NCI-H1048 (cell line): ENCODE results near the gene CTNND2.

Experiments
- DNase-seq: peaks from one replicate; lab custom pipeline; 2025; lab: John Stamatoyannopoulos, UW

CTNND2 gene

DNA sequence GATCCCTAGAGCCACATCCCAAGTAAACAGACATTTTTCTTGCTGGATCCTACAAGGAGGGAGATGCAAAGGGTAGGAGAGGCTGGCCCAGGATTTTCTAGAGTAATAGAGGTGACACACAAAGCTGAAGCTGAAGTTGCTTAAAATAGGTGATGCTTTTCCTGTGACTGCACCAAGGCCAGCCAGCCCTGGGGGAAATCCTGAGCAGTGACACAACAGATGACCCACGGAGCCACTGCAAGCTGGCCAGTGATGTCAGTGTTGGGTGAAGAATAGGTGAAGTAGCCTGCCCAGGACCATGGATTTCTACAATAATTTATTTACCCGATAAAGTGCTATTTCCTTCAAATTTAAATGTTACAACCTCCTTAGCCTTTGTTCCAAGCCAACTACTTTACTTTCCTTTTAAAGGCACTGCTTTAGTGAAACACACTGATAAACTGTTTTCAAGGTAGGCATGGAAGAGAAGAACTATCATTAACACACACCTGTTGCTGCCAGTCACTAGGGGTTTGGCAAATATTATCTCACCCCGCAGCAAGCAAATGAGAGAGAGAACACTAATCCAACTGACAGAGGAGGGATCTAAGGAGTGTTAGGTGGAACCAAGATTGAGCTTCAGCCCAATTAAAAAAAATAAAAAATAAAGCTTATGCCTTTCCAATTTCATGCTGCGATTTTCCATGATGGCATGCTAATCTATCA lies 123.5 kb downstream of the CTNND2 start:
- no peak for DNase-seq

DNA sequence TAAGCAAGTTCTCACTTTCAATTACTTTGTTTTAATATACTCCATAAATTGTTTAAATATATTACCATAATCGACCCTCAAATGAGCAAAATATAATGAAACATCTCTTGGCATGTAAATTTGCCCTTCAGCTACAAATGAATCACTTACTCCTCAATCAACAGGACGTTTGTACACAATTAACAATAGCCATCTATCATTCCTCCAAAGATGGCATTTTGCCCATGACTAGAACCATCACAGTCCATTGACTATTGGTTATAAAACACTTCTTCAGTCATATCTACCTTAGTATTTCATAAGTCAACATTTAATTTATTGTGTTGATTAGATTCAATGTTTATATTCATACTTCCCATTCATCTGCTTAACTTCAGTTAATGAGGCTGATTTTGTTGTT lies 127.2 kb downstream of the CTNND2 start:
- DNase-seq, result no peak

DNA sequence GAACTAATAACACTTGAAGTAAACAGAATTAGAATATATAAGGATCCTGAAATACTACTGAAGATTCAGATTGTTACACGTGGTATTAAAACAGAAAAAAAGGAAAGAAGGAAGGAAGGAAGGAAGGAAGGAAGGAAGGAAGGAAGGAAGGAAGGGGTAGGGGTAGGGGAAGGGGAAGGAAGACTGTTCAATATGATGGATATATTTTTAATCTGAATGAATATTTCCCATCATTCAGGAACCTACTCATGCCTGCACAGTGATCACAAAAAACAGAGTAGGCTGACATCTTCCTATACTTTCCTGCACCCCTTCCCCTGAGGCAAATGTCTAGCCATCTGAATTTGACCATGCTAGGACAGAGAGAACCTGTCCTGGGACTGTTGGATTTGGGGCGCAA lies 133.9 kb downstream of the CTNND2 start:
- DNase-seq, result no peak

DNA sequence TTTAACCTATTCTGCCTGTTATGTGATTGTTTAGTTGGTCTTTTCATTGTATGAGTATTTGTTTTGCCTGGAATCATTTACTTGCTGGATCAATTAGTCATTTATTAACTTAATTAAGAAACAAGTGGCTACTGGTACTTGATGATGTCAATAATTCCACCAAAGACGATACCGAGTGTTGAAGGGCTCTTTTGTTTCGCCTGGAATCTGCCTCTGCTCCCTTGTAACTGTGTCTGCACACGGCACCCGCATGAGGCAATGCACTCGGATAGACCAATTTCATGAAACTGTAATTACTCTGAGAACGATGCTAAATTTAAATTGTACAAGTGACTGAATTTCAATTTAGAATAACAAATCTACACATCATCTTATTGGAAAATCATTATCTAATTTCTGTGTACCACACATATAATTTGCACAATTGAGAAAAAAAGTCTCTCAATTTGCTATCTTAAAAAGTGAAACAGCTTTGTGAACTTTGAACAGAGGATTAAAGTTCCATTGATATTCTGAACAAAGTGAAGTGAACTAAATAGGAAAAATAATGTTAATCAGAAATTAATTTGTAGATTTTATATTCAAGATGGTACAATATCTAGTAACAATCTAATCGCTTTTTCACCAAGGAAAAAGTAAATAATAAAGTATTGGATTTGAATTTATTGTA lies 143.2 kb downstream of the CTNND2 start:
- no peak for DNase-seq

DNA sequence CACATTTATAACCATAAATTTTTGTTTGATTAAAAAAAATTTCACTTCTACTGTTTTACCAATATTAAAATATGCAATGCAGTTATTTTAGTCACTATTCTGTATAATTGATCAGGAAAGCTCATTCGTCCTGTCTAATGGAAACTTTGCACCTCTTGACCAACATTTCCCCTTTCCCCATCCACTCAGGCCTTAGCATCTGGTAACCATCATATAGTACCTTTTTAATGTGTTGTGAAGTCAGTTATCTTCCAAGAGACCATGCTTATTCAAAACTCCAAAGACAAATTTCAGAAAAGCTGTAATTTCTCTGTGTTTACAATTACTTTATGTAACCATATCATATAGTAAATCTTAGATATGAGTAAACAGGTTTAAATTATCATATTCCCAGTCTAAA lies 145.9 kb downstream of the CTNND2 start:
- no peak for DNase-seq

DNA sequence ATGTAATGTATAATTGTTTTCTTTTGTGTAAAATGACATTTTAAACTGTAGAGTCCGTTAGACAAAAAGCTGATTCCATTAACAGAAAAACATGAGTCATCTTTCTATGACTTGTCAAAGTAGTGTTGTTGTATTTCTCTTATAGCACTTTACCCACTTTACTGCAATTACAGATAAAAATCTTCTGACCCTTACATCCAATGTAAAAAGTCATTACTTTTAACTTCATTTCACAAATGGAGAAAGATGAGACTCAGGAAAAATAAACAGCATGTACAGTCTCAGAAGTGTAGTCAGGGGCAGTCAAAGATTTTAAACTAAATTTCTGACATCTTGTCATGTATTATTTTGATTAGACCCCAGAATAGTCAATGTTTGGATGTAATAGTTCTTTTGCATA lies 146.6 kb downstream of the CTNND2 start:
- no peak for DNase-seq

DNA sequence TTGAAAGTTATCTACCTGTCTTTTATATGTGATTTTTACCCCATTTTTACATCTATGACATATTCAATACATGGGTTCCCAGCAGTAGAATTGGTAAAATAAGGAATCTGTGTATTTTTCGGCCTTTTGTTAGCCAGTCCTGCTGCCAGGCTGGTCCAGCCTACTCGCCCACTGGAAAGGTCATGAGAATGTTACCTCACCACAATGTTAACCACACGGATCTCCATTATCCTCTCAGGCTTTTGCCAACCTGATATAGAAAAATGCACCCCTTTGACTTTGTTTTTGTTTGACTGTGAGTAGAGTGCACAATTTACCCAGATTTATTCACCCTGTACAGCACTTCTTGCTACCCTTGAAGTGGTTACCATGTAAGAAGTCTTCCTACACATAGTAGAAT lies 167.2 kb downstream of the CTNND2 start:
- no peak for DNase-seq

DNA sequence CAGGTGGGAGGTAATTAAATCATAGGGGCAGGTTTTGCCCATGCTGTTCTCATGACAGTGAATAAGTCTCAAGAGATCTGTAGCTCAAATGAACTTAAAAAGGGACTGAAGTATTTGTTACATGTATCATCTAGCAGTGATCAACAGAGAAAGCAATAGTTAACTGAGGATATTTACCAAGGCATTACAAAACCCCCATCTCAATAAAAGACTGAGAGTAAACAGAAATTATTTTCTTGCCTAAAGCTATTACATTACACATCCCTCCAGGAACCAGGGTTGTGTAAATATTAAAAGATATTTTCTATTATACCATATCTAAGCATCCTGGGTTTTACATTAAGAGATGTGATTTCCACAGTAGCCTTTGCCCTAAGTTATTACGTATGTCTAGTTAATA lies 169.9 kb downstream of the CTNND2 start:
- no peak for DNase-seq

DNA sequence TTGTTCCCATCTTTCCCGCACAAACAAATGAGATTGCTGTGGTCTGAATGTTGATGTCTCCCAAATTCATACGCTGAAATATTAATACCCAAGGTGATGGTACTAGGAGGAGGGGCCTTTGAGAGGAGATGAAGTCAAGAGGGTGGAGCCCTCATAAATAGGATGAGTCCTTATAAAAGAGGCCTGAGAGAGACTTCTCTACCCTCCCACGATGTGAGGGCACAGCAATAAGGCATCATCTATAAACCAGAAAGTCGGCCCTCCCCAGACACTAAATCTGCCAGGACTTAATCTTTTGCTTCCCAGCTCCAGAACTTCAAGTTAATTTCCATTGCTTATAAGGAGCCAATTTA lies 170.4 kb downstream of the CTNND2 start:
- DNase-seq, result no peak

DNA sequence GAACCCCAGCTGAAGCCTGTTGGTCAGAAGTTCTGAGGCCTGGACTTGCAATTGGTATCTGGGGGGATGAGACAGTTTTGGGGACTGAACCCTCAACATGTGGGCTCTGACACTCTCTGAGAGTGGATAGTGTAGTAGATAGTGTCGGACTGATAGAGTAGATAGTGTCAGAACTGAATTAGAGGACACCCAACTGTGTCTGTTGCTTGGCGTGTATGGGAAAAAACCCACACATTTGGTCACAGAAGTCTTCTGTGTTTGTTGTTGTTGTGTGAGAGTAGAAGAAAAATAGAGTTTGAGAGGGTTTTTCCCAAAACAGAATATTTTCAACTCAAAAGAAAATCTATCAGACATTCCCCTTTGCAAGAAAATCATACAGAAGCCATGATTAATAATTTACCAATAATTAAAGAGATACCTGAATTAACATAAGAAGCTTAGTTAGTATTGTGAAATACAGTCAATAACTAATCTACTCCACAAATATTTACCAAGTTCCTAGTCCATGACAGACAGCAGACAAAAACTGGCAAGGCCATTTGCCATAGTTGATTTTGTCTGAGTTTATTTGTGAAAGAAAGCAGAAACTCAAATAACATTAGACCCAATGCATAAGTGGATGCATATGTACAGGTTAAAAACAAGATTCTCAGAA lies 170.9 kb downstream of the CTNND2 start:
- no peak for DNase-seq

DNA sequence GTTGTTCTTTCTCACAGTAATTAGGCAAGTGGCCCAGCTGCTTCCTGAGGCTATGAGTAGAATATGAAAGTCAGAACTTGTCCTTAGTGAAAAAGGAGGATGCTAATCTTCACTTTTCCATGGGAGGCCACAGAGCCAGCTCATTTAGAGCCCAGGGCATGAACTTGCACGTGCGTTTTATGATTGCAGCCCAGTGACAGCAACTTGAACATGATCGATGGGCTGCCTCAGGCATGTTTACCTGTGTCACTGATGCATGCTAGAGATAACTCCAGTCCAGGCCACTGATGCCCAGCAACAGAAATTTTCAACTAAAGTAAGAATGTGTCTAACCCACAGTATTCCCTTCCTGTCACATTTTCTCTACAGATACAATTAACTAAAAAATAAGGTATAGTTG lies 179.3 kb downstream of the CTNND2 start:
- DNase-seq, result no peak

DNA sequence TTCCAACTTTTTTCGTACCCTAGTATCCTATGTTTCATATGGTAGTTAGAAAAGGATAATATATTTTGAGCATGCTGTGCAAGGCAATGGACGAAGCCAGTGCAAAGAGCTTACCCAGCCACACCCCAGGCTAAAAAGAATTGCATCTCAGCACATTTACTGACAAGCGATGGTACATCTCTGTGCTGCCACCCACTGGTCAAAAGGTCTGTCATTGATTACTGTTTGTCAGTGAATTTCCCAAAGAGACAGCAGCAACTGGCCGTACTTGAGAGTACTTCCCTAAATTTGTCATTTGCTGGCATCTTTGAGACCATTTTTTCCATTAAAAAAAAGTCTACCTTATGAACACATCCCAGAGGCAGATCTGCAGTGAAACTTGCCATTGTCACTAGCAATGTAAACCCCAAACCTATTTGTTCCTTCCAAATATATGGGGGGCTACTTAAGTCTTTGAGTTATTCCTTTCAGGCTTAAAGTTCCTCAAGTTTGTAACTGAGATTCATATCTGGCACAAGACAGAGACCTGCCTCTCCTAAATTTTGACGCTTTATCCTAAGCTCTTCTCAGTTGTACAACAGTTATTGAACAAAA lies 184.3 kb downstream of the CTNND2 start:
- DNase-seq, result peak; percentile 6

DNA sequence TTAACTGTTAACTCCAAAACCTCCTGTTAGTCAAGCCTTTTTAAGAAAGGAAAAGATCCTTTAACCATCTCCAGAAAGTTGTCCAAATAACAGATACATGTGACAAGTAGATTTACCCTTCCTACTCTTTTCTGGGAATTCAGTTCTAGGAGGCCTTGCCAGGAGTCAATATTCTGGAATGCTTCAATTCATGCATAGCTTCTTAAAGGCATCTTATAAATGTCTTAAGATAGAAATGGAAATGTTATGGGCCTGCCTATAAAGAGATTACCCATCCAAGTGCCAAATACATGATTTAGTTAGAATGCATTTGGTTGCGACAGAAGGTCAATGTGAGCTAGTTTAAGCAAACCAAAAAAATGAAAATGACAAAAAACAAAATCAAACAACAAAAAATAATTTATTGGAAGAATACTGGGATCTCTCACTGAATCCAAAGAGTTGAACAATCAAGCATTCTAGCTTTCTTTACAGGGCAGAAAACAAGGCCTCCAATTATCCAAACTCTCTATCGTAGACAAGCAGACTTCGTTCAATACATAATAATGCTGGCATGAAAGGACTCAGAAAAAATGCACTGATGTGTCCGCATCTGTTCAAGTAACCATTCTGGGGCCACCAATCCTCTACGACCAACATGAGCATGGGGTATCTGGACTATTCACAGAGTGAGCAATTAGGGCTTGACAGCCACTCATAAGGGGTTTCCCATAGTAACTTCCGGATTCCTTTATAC lies 188.6 kb downstream of the CTNND2 start:
- DNase-seq, result no peak

DNA sequence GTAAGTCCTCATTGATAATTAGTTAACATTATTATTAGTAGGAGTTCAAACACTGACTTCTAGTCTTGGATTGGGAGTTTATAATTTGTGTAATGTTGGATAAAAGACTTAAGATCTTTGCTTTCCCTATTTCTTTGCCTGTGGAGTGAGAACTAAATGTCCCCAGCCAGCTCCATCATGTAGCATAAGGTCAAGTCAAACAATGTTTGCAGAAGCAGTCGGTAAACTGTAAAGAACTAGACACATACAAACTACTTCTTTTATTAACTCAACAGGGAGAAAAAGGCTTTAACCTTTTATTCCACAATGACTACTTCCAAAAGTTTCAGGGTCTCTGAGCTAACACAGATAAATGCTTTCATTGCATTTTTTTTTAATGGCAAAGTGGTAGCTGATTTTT lies 192.3 kb downstream of the CTNND2 start:
- DNase-seq, result no peak

DNA sequence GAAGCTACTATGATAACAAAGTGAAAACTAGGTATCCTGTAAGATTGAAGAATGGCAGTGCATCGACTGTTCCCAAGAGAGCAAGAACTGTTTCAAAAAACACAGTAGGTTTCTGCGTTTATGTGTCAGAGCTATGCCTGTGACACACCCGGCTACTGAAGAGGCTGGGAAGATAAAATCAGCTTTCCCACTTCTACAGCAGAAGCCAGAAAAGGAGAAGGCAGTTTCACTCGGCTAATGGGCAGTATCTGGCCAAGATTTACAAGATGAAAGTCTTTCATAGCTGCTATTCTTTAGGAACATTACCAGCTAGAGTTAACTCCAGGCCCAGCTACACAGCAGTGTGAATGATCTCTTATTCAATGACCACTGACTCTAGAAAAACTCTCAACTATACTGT lies 195.2 kb downstream of the CTNND2 start:
- DNase-seq, result no peak

DNA sequence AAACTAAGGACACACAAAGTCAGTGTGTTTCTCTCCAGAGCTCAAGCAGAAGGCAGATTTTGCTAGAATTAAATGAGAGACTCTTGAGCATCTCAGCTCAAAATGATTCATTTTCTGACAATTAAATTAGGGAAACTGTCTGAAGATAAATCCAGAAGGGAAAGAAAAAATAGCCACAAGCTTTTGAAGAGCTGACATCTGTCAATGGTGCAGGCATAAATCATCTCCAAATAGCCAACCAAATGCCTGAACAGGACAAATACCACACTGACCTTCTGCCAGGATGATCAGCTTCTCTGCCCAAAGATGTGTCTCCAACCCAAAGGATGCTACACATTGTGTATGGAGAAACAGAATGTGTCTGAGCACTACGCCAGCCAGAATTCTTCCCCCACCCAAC lies 199.3 kb downstream of the CTNND2 start:
- no peak for DNase-seq

DNA sequence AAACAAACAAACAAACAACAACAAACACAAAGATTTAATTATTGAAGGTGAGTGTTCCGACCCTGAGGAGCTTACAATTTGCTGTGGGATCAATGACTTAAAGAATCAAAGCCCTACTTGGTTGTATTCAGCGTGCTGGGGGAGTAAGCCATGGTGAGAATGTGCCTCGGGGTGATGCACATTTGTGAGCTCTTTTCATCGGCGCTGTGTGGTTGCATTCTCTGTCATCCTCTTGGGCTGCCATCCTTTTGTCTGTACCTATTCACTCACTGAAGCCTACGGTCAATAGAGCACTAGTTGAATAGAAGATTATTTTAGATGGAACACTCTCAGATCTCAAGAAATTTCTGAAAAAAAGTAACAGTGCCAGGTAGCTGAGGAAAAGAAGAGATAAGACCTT lies 203.9 kb downstream of the CTNND2 start:
- DNase-seq, result no peak

DNA sequence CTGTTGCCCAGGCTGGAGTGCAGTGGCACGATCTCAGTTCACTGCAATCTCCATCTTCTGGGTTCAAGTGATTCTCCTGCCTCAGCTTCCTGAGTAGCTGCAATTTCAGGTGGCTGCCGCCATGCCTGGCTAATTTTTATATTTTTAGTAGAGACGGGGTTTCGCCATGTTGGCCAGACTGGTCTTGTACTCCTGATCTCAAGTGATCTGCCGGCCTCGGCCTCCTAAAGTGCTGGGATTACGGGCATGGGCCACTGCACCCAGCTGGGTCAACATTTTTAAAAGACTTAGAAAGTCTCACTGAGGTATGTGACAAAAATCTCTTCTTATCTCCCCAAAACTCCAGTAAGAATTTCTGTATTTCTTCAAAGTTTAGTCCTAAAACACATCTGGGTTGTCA lies 211.6 kb downstream of the CTNND2 start:
- DNase-seq, result no peak

DNA sequence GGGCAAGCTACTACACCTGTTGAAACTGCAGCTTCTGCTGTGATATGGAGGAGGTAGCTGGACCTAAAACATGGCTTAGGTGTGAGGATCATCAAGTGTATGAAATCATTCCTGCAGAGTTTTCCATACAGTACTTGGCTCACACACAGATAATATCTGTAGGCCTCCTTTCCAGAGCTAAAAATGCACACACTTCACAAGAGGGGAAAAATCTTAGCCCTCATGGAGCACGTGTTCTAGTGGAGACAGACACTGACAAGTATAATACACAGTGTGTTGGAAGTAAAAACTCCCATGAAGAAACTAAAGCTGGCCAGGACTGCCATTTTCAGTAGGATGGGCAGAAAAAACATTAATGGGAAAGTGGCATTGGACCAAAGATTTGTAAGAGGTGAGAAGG lies 216.7 kb downstream of the CTNND2 start:
- no peak for DNase-seq

DNA sequence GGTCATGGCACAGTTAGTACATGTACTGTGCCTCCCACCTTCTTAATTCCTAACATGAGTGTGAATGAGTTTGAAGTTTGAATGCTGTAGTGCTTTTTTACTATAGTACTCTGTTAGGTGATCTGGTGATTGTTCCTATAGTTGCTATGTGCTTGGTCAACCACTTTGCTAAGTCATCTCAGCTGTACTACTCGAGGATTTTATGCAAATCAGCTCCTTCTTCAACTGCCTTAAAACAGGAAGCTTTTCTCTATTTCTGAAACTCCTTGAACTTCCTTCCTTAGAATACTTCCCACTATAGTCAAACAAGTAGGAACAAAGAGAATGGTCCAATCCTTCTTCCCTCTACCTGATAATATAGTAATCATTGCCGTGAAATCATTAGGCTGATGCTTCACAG lies 219.6 kb downstream of the CTNND2 start:
- DNase-seq, result no peak

DNA sequence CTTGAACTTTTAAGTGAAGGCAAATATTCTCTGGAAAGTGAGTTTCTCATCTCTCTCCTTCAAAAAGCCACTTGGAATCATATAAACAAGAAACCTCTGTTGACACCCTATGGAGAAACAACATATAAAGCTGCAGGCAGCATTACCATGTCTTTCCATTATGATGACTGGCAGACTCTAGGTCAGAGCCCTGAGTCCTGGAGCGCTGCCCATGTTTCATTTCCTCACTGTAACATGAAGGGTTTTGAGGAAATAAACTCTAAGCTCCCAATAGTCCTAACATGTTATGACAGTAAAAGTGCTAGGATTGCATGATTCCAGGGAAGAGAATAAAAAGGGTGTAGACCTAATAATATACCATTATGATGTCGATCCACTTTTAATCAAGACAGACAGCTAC lies 220.6 kb downstream of the CTNND2 start:
- no peak for DNase-seq

DNA sequence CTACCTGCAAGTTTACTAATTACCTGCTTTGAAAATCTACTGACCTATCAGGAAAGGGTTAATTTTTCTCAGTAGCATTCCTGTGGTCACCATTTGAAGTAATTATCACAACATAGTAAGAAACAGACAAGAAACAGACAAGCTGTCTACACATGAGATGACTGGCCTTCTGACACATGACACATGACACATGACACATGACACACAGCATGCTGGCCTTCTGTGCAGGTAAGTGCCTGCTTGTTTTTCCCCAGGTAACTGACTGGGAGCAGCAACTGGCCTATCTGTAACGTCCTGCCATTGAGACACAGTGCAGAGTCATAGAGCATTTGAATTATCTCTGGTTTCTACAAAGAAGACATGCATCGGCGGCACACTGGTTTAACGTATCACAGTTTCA lies 222.4 kb downstream of the CTNND2 start:
- no peak for DNase-seq

DNA sequence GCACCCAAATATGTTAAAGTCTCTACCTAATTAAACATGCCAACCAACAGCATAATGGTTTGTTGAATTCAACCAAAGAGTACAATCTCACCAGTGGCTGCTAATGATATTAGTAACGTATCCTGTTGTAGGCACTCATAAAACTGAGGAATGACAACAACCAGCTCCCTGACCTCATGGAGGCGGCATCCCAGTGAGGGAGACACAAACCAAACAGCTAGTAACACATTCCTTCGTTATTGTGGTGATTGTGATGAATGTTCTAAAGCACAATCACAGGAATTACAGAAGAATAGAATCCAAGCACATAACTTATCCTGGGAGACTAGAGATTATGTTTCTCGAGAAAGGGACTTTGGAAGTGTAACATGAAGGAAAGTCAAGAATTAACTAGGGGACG lies 224.6 kb downstream of the CTNND2 start:
- no peak for DNase-seq
